MM.1S (cell line): ENCODE data around the gene ARSG.

ENCODE experiments used
- CTCF ChIP-seq: fragments of 300-600 bp; sonication (generic); IDR thresholded peaks from 2 replicates; pipeline ENCODE4 v1.5.1; 2016; ENCODE audit warnings: antibody characterized with exemption, low read length, mixed read lengths
- EZH2 ChIP-seq: fragments of 300-600 bp; sonication (generic); optimal IDR thresholded peaks from 2 replicates; pipeline ENCODE3; 2017; ENCODE audit warnings: low read depth, mild to moderate bottlenecking, antibody characterized with exemption, low read length, mixed read lengths
- EZH2phosphoT487 ChIP-seq: fragments of 300-600 bp; sonication (generic); IDR thresholded peaks from 2 replicates; pipeline ENCODE4 v1.6.1; 2018; ENCODE audit warnings: antibody characterized with exemption, low read length

- no peak for TF ChIP-seq CTCF
- no peak for TF ChIP-seq EZH2phosphoT487
- no peak for TF ChIP-seq EZH2
These were observed 109.1 kb downstream of the ARSG start for GRCh38 chr17:68400404-68400735.
